NCI-H460 (cell line): ENCODE measurements around the gene SLC9A4. TPM values are rescaled to one million over a fixed set of nuclear protein-coding genes. Genes with fewer than 3 reads are reported as not detected.

Experiments used
- DNase-seq: peaks from one replicate; pipeline ENCODE4 v3.0.0-alpha.2; 2016; ENCODE audit warnings: low read depth; ENCODE audit errors: extremely low read depth
- polyA plus RNA-seq: library from polyadenylated mRNA; depleted of rRNA; stranded (reverse); fragments of >200 nt; gene quantifications from 2 replicates; pipeline ENCODE4 v1.2.3, GENCODE V29; 2014; cell fraction: nucleus; rRNA removed
- total RNA-seq: library from RNA; depleted of rRNA; stranded (reverse); fragments of >200 nt; shearing (Covaris generic); gene quantifications from 2 replicates; pipeline ENCODE4 v1.2.3, GENCODE V29; 2014; rRNA removed

Gene SLC9A4, protein sequence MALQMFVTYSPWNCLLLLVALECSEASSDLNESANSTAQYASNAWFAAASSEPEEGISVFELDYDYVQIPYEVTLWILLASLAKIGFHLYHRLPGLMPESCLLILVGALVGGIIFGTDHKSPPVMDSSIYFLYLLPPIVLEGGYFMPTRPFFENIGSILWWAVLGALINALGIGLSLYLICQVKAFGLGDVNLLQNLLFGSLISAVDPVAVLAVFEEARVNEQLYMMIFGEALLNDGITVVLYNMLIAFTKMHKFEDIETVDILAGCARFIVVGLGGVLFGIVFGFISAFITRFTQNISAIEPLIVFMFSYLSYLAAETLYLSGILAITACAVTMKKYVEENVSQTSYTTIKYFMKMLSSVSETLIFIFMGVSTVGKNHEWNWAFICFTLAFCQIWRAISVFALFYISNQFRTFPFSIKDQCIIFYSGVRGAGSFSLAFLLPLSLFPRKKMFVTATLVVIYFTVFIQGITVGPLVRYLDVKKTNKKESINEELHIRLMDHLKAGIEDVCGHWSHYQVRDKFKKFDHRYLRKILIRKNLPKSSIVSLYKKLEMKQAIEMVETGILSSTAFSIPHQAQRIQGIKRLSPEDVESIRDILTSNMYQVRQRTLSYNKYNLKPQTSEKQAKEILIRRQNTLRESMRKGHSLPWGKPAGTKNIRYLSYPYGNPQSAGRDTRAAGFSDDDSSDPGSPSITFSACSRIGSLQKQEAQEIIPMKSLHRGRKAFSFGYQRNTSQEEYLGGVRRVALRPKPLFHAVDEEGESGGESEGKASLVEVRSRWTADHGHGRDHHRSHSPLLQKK
- total RNA-seq = not detected in 2 replicates
- polyA plus RNA-seq = not detected in 2 replicates

DNA sequence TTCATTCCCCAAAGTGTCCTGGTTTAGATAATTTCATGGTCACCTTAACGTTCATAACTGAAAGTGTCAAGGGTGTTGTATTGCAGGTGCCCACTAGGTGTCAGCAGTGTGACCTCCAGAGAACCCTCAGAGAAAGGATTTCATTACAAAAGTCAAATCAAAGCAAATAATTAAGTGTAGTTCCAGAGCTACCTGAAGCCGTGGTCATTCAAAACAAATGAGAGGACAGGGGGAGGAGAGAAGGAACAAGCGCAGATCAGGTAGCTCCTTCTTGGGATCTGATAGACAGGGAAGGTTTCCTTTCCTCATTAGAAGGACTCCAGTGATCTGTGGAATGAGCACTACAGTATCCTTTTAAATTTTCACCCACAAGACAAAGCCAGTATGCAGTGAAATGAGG is at the start of gene SLC9A4:
SLC9A4 (plus strand) TSS at position 207 of the 400 bp plus-strand sequence. CDS start 534 bp downstream, outside the sequence.
- DNase-seq = peak; percentile 47

DNA sequence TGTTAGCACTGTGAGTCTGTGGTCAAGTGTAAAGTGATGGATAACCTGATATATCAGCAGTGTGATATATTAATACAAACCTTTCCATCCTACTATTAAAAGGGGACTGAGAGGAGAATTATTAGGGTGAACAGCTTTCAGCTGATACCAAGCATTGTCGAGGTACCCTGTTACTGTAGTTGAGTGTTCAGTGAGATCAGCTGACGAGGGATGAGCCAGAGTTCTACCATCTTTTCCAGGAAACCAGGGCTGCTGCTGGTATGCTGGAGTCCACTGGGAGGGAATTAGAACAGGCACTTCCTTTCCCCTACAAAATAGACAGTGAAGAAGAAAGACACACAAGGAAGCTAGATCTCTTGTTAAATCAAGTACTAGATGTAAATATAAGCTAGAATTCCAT is 49.7 kb upstream of the SLC9A4 start:
- no peak for DNase-seq

DNA sequence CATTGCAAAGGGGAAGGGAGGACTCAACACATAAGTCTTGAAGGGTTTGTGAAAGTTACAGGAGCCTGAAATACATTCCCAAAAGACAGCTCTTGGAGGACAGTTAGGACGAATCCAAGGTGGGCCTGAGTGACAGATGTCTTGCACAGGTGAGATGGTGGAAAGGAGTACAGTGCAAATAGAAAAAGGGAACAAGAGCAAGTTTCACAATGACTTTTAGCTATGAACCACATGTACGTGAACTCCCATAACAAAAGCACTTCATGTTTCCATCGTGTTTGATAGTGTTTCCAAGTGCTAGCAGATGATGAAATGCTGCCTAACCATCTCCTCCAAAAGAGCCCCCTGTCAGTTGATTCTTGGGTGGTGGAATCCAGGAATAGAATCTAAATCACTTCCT is 48.3 kb upstream of the SLC9A4 start:
- DNase-seq = no peak

DNA sequence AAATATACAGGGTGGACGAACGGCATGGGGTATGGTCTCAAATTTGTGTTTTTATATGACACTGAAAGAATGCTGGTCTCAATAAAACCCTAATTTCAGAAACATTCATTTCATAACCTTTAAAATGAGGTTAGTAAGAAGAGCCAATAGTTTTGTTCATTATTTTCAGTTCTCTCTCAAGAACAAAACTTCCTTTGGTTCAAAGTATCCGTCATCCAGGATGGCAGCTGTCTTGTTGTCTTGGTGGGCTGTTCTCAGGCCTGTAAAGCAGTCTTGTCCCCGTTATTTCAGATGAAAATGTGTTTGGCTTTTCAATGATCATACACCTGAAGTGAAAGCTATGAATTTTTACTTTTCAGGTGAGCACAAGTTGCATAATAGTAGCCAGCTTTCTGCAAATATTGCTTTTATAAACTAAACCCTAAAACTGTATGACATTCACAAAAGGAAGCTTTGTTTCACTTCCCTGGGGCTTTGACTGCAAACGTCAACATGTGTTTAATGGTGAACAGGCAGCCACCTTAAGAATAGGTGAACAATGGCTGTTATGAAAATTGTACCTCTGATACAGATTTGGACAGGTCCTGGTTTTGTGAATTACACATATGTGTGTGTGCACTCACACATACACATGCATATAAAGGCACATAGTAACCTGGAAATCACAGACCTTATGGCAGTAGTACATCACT is 47.4 kb upstream of the SLC9A4 start:
- no peak for DNase-seq

DNA sequence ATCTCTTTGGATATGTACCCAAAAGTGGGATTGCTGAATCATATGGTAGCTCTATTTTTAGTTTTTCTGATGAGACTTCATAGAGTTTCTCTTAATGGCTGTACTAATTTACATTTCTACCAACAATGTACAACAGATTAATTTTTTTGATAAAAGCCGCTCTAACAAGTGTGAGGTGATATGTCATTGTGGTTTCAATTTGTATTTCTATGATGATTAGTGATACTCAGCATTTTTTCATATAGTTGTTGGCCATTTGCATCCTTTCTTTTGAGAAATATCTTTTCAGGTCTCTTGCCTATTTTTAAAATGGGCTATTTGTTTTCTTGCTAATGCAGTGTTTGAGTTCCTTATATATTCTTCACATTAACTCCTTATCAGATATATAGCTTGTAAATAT is 45.8 kb upstream of the SLC9A4 start:
- no peak for DNase-seq

DNA sequence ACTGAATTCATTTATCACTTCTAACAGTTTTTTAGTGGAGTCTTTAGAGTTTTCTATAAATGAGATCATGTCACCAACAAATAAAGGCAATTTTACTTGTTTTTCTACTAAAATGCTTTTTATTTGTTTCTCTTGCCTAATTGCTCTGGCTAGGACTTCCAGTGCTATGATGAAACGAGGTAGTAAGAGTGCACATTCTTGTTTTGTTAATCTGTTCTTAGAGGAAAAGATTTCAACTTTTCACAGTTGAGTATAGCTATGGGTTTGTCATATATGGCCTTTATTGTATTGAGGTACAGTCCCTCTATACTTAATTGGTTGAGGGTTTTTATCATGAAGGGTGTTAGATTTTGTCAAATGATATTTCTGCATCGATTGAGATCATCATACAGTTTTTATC is 44.5 kb upstream of the SLC9A4 start:
- no peak for DNase-seq

DNA sequence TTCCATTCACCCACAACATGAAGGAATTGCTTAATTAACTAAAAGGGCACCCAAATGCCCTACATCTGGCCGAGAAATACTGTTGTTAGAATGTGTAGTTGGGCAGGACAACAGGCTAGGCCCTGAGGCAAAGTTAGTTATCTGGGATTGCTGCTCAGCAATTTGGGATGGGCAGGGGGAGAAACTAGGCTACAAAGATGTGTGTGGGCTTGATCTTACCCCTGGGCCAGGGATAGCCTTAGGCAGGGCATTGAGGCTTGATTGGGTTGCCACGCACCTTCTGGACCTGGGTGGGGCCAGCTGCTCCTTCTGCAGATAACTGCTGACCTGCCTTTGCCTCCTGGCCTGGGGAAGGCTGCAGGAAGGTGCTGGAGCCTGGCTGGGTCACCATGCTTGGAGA is 40.6 kb upstream of the SLC9A4 start:
- DNase-seq = no peak

DNA sequence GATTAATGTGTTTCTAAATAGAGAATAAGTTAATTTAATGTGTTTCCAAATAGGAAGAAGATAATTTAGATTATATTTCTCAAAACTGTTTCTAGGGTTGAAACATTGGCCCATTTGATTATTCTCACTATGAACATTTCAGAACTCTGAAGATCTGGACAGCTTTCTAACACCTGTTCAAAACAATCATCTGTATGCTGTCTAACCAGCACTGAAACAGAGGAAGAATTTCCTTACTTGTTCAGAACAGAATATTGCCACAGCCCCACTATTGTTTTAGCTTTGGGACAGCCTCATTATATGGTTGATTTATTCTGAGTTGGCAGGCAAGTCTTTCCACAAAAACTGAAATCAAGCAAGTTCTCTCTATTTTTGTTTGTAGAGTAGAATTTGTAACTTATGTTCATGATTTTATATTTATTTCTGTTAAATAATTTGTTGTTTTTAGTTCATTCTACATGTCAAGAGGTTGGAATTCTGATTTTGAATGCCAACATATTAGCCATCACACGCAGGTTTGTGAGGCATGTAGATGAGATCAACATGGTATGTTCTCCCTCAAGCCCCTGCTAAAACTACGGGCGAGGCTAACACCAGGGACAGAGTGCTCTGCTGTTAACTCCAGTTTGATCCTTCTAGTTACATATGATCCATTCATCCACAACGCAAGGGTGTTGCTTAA is 38.9 kb upstream of the SLC9A4 start:
- DNase-seq = no peak

DNA sequence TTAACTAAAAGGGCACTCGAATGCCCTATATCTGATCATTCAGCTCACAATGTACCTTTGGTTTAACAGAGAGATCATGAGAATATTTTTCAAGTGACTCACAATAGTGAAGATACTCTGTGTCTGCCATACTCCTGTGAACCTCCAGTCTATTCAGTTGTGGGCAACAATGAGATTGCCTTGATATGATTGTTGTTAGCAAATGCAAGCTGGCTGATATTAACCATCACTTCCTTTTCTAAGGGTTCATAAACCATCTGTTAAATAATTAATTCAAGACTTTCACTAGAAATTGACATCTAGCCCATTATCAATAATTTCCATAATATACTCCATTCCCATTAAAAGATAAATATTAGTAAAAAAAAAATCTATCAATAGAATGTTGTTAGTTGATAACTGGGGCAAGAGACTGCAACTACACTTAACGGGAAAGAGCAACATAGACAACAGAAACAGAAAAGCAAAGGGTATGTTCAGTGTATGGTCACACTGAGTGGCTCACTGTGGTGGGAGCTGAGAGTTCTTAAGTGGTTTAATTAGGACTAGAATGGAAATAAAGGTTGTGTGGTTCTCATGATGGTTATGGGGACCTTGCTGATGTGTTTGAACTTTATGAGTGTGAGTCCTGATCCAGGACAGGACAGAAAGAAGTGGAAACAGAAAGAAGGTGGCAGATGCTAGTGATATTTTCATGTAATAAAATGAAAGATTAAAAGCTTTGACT is 38.2 kb upstream of the SLC9A4 start:
- DNase-seq = no peak

DNA sequence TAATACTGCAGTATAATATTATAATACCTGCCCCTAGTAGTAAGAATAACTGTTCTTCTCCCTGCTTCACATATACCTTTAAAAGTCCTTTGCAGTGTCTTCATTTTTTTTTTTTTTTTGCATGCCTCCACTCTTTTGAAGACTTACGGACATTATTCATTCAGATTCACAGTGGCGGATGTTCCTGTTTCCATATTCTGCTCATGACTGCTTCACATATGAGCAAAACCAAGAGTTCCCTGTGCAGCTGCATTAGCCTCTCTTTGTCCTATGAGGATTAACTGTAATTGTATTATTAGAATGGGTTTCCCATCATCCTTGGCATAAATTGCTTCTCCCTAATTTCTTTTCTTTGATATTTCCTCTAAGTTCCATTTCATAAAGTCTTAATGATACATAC is 37.3 kb upstream of the SLC9A4 start:
- no peak for DNase-seq

DNA sequence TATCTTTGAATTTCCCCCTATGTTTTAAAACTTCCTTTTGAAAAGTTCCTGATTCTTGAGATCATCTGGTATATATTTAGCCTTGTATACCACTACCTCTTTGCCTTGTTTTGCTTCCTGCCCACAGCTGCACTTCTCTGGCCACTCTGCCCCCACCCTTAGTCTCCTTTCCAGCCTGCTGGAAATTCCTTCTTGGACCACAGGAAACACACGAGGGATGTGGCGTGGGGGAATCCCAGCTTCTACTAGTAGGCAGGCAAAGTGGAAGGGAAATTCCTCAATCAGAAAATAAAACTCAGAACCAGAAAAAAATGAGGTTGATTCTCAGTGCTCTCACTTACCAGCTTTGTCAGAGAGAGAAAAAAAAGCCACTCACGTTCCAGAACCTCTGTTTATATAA is 36.7 kb upstream of the SLC9A4 start:
- DNase-seq = no peak

DNA sequence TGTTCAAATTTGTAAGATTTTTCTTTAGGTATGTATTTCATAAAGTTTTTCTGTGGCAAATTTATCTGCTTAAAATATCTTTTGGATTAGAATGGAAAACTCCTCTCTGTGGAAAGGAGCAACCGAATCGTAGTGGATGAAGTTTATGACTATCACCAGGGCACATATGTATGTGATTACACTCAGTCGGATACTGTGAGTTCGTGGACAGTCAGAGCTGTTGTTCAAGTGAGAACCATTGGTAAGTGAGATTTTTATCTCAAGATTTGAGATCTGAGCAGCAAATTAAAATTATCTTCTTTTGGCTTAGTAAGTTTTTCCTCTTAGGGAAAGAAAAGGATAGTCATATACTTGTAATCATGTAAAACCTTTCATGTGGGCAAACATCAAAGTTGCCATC is 35.9 kb upstream of the SLC9A4 start:
- DNase-seq = no peak

DNA sequence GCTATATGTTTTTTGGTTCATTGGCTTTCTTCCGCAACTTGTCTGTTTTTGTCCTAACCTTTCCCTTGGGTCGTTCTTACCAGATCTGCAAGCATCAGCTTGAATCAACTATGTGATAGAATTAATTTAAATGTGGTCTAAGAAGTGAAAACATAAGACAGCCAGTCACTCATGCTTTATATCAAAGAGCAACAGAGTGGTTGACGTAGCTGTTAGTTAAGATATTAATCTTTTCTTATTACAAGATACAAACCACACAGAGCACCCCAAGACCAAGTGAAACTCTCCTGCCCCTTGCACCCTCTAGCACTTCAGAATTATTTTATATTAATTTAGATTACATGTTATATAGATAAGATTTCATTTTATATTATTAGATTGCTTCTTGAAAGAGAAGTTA is 34.9 kb upstream of the SLC9A4 start:
- DNase-seq = no peak

DNA sequence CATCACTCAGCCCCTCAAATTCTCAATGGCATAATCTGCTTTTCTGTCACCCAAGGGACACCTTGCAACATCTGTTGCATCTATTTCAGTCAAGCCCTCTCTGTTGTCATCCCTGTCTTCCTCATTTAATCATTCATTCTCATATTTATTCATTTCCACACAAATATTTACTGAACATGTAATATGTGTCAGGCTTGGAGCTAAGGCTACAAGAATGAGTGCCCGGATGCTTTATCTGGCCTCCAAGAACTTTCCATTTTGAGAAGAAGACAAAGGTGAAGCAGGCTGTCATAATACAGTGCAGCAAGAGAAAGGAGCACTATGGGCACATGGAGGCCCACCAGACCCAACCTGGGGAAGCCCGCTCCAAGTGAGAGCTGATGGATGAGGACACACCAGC is 34.4 kb upstream of the SLC9A4 start:
- no peak for DNase-seq

DNA sequence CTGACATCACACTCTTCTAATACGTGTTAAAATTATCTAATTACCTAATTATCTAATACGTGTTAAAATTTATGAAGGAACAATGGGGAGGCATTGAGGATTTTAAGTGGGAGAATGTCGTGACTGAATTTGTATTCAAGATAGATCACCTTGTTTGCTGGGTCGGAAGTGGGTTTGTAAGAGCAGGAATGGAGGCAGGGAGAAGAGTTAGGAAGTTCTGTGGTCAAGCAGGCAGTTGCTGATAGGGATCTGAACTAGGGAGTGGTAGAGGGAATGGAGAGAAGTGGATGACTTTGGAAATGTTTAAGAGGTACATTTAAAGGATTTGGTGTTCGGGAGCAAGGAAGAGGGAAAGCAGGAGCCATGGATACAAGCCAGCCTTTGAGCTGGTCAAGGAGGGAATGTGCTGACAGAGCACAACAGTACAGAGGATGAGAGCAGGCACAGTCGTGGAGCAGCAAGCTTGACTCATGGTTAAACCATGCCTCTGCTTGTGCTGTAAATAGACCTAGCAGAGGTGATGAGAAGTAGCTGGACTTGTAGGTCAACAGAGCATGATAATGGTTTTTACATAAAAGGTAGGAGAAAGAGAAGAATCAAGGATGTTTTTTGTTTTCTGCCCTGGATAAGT is 33.8 kb upstream of the SLC9A4 start:
- no peak for DNase-seq

DNA sequence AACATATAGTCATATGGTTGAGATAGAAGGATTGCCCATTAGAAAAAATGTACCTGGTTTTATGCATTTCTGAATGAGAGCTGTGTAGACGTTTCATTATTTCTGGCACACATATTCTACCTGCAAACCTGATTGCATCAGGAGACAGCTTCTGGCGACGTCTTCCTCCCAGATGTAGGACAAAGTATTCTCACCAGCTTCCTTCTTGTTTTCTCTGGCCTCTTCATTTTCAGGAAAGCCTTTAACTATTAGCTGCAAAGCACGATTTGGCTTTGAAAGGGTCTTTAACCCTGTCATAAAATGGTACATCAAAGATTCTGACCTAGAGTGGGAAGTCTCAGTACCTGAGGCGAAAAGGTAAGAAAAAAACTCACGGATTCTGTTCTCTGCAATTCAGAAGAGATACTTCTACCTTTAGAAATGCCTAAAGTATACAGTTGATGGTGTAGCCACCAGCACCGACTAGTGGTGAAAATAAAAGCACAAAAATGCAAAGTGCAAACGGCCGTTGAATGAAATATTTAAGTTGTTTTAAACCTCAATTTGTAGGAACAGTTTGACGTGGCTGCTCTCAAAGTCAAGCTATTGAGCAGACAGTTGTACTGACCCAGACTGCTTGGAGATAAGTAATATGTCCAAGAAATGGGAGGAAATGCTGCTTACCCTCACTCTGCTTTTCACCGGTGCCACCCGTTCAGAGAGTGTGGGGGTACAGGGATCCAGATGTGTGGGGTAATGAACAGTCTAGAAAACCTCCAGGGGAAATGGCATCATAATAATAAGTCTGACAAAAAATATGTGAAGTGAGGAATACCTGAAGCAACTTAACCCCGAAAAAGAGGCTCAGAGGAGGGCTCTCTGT is 29.8 kb upstream of the SLC9A4 start:
- peak; percentile 44 for DNase-seq

DNA sequence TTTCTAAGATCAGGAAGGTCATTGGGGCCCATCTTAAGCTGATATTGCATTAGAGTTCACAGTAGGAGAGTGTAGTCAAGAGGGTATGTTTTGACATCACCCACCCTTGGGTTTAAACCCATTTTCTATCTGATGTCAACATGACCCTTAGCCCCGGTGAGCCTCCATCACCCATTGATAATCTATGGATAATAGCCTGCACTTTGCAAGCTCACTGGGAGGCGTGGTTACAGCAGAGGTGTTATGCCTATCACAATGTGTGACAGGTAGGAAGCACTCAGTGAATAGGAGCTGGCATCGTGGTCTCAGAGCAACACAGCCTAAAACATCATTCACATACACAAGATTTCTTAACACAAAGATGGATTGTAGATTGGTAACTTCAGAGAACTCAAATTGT is 28.8 kb upstream of the SLC9A4 start:
- no peak for DNase-seq

DNA sequence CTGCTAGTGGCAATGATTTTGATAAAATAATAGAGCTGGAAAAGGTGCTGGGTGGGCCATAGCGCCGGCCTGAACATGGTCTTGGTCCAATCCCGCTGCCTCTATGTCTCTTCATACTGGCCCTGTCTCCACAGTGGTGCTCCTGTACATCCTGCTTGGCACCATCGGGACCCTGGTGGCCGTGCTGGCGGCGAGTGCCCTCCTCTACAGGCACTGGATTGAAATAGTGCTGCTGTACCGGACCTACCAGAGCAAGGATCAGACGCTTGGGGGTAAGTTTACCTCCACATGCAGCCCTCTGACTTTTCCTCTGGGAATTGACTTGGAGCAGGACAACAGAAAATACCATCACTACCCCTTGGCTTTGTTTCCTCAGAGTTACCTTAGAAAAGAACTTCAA is 26.1 kb upstream of the SLC9A4 start:
- DNase-seq = no peak
